Right atrium auricular region (tissue), 2 donors: Measurements from ENCODE around the gene AP3S1. TPM values are rescaled to one million over a fixed set of nuclear protein-coding genes. Genes with fewer than 3 reads are reported as not detected.

Source experiments
- DNase-seq: peaks from one replicate; pipeline ENCODE4 v3.0.0-alpha.2; 2019; ENCODE audit warnings: low spot score
- H3K27ac ChIP-seq, 2 donors: fragments of 200-600 bp; sonication (generic); 1 replicate in 1 of 2; 2 replicates in 1 of 2; pipeline ENCODE4 v1.5.1; 2016 to 2019
- H3K27me3 ChIP-seq, 2 donors: fragments of 200-600 bp; sonication (generic); one replicate each; pipeline versions ENCODE4 v1.5.1 to v1.6.0; 2017 to 2019
- H3K36me3 ChIP-seq: fragments of 200-600 bp; sonication (generic); one replicate; pipeline ENCODE4 v1.5.1; 2016
- H3K4me1 ChIP-seq, 2 donors: fragments of 200-600 bp; sonication (generic); one replicate each; pipeline versions ENCODE4 v1.5.1 to v1.6.0; 2017 to 2019
- H3K4me3 ChIP-seq, 2 donors: fragments of 200-600 bp; sonication (generic); 1 replicate in 1 of 2; 2 replicates in 1 of 2; pipeline ENCODE4 v1.5.1; 2017 to 2019; ENCODE audit warnings: mild to moderate bottlenecking in 1 of 2, moderate library complexity in 1 of 2
- H3K9me3 ChIP-seq, 2 donors: fragments of 200-600 bp; sonication (generic); one replicate each; pipeline ENCODE4 v1.5.1; 2019
- CTCF ChIP-seq, 2 donors: fragments of 200-600 bp; sonication (generic); IDR thresholded peaks; one replicate each; pipeline ENCODE4 v1.5.1; 2019; ENCODE audit warnings: antibody characterized with exemption in 2 of 2
- total RNA-seq, 2 donors: library from RNA; depleted of rRNA; stranded (reverse); fragments of >200 nt; gene quantifications; one replicate each; pipeline ENCODE4 v1.1.0, GENCODE V29; 2016

Gene AP3S1
- total RNA-seq, 2 donors from 2014 or later, result 50.1 to 63.4 TPM

- Histone ChIP-seq H3K4me1 (no peaks in the 10 kb centered on the region), H3K4me3 (no peak overlapping the region), H3K36me3 (no peaks in the 10 kb centered on the region), H3K9me3 (no peaks in the 10 kb centered on the region), H3K27me3 (no peaks in the 10 kb centered on the region), H3K27ac (no peak overlapping the region)
- TF ChIP-seq CTCF (IDR thresholded peaks at IDR 0.05), result no peak
- DNase-seq, result no peak
Observed at GRCh38 chr5:115936031-115936430, 94.3 kb downstream of the AP3S1 start.

GRCh38 chr5:115939059-115939458 lies 97.3 kb downstream of the AP3S1 start:
- TF ChIP-seq CTCF (IDR thresholded peaks at IDR 0.05), result no peak
- Histone ChIP-seq H3K27me3 (no peaks in the 10 kb centered on the region), H3K4me3 (no peak overlapping the region), H3K27ac (no peak overlapping the region), H3K36me3 (no peaks in the 10 kb centered on the region), H3K9me3 (peaks cover 0 to 5% of the 10 kb centered on the region in 2 donors), H3K4me1 (no peaks in the 10 kb centered on the region)
- no peak for DNase-seq

- DNase-seq, result no peak
- peaks cover 0 to 5% of the 10 kb centered on the region in 2 donors for H3K9me3 ChIP-seq
Observed at GRCh38 chr5:115940080-115940810, 98.5 kb downstream of the AP3S1 start.

GRCh38 chr5:115941051-115941675 lies 99.4 kb downstream of the AP3S1 start:
- Histone ChIP-seq H3K27me3 (no peaks in the 10 kb centered on the region), H3K36me3 (no peaks in the 10 kb centered on the region), H3K27ac (no peak overlapping the region), H3K4me3 (no peak overlapping the region), H3K4me1 (no peaks in the 10 kb centered on the region), H3K9me3 (peaks cover 0 to 5% of the 10 kb centered on the region in 2 donors)
- DNase-seq, result no peak
- TF ChIP-seq CTCF (IDR thresholded peaks at IDR 0.05), result no peak

More at GRCh38 chr5:115940080-115940810, 98.5 kb downstream of the AP3S1 start:
- Histone ChIP-seq H3K4me3 (no peak overlapping the region), H3K27ac (no peak overlapping the region), H3K4me1 (no peaks in the 10 kb centered on the region), H3K36me3 (no peaks in the 10 kb centered on the region), H3K27me3 (no peaks in the 10 kb centered on the region)
- TF ChIP-seq CTCF (IDR thresholded peaks at IDR 0.05), result no peak

- Histone ChIP-seq H3K27me3 (no peaks in the 10 kb centered on the region), H3K9me3 (peaks cover 0 to 5% of the 10 kb centered on the region in 2 donors), H3K4me3 (no peak overlapping the region), H3K27ac (no peak overlapping the region), H3K36me3 (no peaks in the 10 kb centered on the region), H3K4me1 (no peaks in the 10 kb centered on the region)
- TF ChIP-seq CTCF (IDR thresholded peaks at IDR 0.05), result no peak
- no peak for DNase-seq
Observed at GRCh38 chr5:115944501-115944900, 102.8 kb downstream of the AP3S1 start.
